ENCODE measurements around the gene ABHD8.

DNA sequence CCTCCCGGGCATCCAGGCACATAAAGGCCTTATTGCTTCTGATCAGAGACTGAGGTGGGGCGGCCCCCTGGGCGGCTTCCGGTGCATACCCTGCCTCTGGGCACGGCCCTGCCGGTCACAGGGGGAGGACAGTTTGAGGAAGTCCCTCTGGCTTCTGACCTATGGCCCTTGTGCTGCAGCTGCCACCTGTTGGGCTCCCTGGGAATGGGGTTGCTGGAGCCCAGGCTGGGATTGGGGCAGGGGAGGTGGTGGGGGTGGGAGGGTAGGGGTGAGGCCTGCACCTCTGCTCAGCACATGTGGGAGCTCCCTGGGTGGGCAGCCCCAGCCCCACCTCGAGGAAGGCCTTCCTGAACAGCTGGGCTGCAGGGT is 20.7 kb upstream of the ABHD8 start:
- TF ChIP-seq GATA3 (IDR thresholded peaks at IDR 0.05; ENCODE audit: low read depth, low read length), result no peak
- no peak for TF ChIP-seq GATA2 (IDR thresholded peaks at IDR 0.05; ENCODE audit: low read depth, low read length)

Data from SH-SY5Y (cell line).